GM12878 (cell line): ENCODE measurements around the gene TRERF1. TPM values are rescaled to one million over a fixed set of nuclear protein-coding genes. Genes with fewer than 3 reads are reported as not detected.
A peak's percentile ranks its signal among the peaks of the same experiment; 100 is the strongest.

Experiments
- ATAC-seq: fragments of 200-7000 bp; cut with Tn5 transposase; 3 replicates; pipeline ENCODE4 v1.9.1; 2020; ENCODE audit warnings: mild to moderate bottlenecking, moderate library complexity
- BruUV-seq: library from RNA; stranded (reverse); fragments of 400-500 nt; replicated peaks from 2 replicates; lab custom pipeline; 2021; lab: Mats Ljungman, UMichigan
- CTCF ChIA-PET: fragments of 300-600 bp; sonication (Branson Sonifier 250); formaldehyde crosslinking; extraction: SDS; loops from one replicate; lab custom pipeline; 2021; ENCODE audit warnings: inconsistent platforms; lab: Yijun Ruan, JAX
- POLR2A ChIA-PET: fragments of 350-600 bp; formaldehyde crosslinking; extraction: SDS; loops from one replicate; lab custom pipeline; 2021; ENCODE audit warnings: inconsistent platforms; lab: Charles Lee
- RAD21 ChIA-PET: fragments of 300-600 bp; sonication (Branson Sonifier 250); formaldehyde crosslinking; loops from one replicate; lab custom pipeline; 2023; ENCODE audit warnings: antibody characterized with exemption; ENCODE audit not compliant: unreplicated experiment; lab: Charles Lee
- SMC1A ChIA-PET: fragments of 300-600 bp; sonication (Branson Sonifier 250); formaldehyde crosslinking; loops from one replicate; lab custom pipeline; 2023; ENCODE audit not compliant: unreplicated experiment, uncharacterized antibody; lab: Charles Lee
- DNase-seq: peaks from one replicate; pipeline ENCODE4 v3.0.0-alpha.2; 2011; ENCODE audit warnings: low read depth, low spot score
- FAIRE-seq: peaks from 3 replicates; lab custom pipeline; 2011; peaks lifted over from hg19 to GRCh38; lab: Jason Lieb, UNC
- H2AFZ ChIP-seq: 2 replicates; pipeline ENCODE4 v1.6.0; 2011; ENCODE audit warnings: low read depth, low read length, control low read depth; ENCODE audit not compliant: control insufficient read depth
- H3K27ac ChIP-seq: 2 replicates; pipeline ENCODE4 v1.5.1; 2011; ENCODE audit warnings: control low read depth; ENCODE audit not compliant: control insufficient read depth, insufficient read depth
- H3K27me3 ChIP-seq, 2 experiments: replicated peaks in 1 of 2; 2 replicates each; pipeline versions ENCODE4 v1.6.0 to v1.6.1; 2011; ENCODE audit warnings: low read length in 1 of 2; ENCODE audit not compliant: control insufficient read depth in 2 of 2, insufficient read depth in 2 of 2
- H3K36me3 ChIP-seq, 2 experiments: 2 replicates each; pipeline ENCODE4 v1.5.1; 2011; ENCODE audit warnings: low read length in 1 of 2; ENCODE audit not compliant: control insufficient read depth in 2 of 2, insufficient read depth in 2 of 2
- H3K4me1 ChIP-seq: 2 replicates; pipeline ENCODE4 v1.6.1; 2011; ENCODE audit warnings: mild to moderate bottlenecking, low read length, moderate library complexity, mixed read lengths; ENCODE audit not compliant: control insufficient read depth, insufficient read depth
- H3K4me2 ChIP-seq: 2 replicates; pipeline ENCODE4 v1.6.0; 2011; ENCODE audit warnings: control low read depth; ENCODE audit not compliant: control insufficient read depth, insufficient read depth
- H3K4me3 ChIP-seq: fragments of 200-600 bp; sonication (generic); 2 replicates; pipeline ENCODE4 v1.5.1; 2016
- H3K79me2 ChIP-seq: 2 replicates; pipeline ENCODE4 v1.6.0; 2011; ENCODE audit warnings: low read length; ENCODE audit not compliant: control insufficient read depth, insufficient read depth
- H3K9ac ChIP-seq: 2 replicates; pipeline ENCODE4 v1.8.0; 2011; ENCODE audit warnings: low read length, control low read depth, mixed read lengths; ENCODE audit not compliant: control insufficient read depth, insufficient read depth
- H3K9me3 ChIP-seq: replicated peaks from 3 replicates; pipeline ENCODE4 v1.5.1; 2011; ENCODE audit warnings: mild to moderate bottlenecking, low read length; ENCODE audit not compliant: control insufficient read depth, insufficient read depth
- H4K20me1 ChIP-seq: 2 replicates; pipeline ENCODE4 v1.6.0; 2011; ENCODE audit not compliant: control insufficient read depth, insufficient read depth
- ATF3 ChIP-seq: IDR thresholded peaks from 2 replicates; pipeline ENCODE4 v1.6.1; 2011; ENCODE audit warnings: low read depth, mild to moderate bottlenecking, low read length, moderate library complexity, borderline replicate concordance; ENCODE audit errors: extremely low read depth
- CHD4 ChIP-seq: fragments of 200-600 bp; sonication (generic); IDR thresholded peaks from 2 replicates; pipeline ENCODE4 v1.6.1; 2016; ENCODE audit warnings: mild to moderate bottlenecking
- CTCF ChIP-seq, 3 experiments: IDR thresholded peaks in 2 of 3; conservative IDR thresholded peaks in 1 of 3; 2 replicates each; pipeline ENCODE4 v1.5.1; 2011; ENCODE audit warnings: low read depth in 3 of 3, low read length in 3 of 3, mild to moderate bottlenecking in 3 of 3, control low read depth in 2 of 3, moderate library complexity in 2 of 3, inconsistent platforms in 1 of 3, mixed read lengths in 1 of 3; ENCODE audit not compliant: control insufficient read depth in 2 of 3, insufficient read depth in 1 of 3; ENCODE audit errors: extremely low read depth in 1 of 3
- FOXM1 ChIP-seq: IDR thresholded peaks from 2 replicates; pipeline ENCODE4 v1.6.1; 2012; ENCODE audit warnings: low read depth, mild to moderate bottlenecking, inconsistent platforms, low read length, moderate library complexity
- HDGF ChIP-seq: fragments of 450-650 bp; IDR thresholded peaks from 2 replicates; pipeline ENCODE4 v1.6.1; 2016; ENCODE audit warnings: antibody characterized with exemption
- IKZF2 ChIP-seq, 2 experiments: fragments of 450-650 bp; IDR thresholded peaks; 2 replicates each; pipeline ENCODE4 v1.6.1; 2017; ENCODE audit warnings: mild to moderate bottlenecking in 2 of 2, moderate library complexity in 2 of 2
- JUND ChIP-seq: IDR thresholded peaks from 2 replicates; pipeline ENCODE4 v1.6.1; 2012; ENCODE audit warnings: low read depth, mild to moderate bottlenecking, low read length, improper control_type of control experiment, moderate library complexity
- KLF5 ChIP-seq: fragments of 450-650 bp; IDR thresholded peaks from 2 replicates; pipeline ENCODE4 v1.6.1; 2014; ENCODE audit warnings: mild to moderate bottlenecking; ENCODE audit not compliant: partially characterized antibody
- MEF2A ChIP-seq: IDR thresholded peaks from 2 replicates; pipeline ENCODE4 v1.6.1; 2011; ENCODE audit warnings: low read depth, mild to moderate bottlenecking, low read length, moderate library complexity; ENCODE audit not compliant: insufficient read depth
- NFIC ChIP-seq: IDR thresholded peaks from 2 replicates; pipeline ENCODE4 v1.6.1; 2012; ENCODE audit warnings: low read depth, mild to moderate bottlenecking, inconsistent platforms, low read length, moderate library complexity
- NR2F1 ChIP-seq: fragments of 450-650 bp; conservative IDR thresholded peaks from 2 replicates; pipeline ENCODE4 v1.6.1; 2017; ENCODE audit warnings: mild to moderate bottlenecking
- REST ChIP-seq: IDR thresholded peaks from 2 replicates; pipeline ENCODE4 v1.6.1; 2012; ENCODE audit warnings: mild to moderate bottlenecking, low read depth, low read length
- RFX5 ChIP-seq: IDR thresholded peaks from 2 replicates; pipeline ENCODE4 v1.6.1; 2011; ENCODE audit warnings: low read depth, low read length, improper control_type of control experiment
- SIN3A ChIP-seq: IDR thresholded peaks from 2 replicates; pipeline ENCODE4 v1.6.1; 2012; ENCODE audit warnings: low read depth, low read length, improper control_type of control experiment
- SMARCA5 ChIP-seq: fragments of 450-650 bp; IDR thresholded peaks from 2 replicates; pipeline ENCODE4 v1.6.1; 2017; ENCODE audit warnings: mild to moderate bottlenecking
- SPI1 ChIP-seq: IDR thresholded peaks from 2 replicates; pipeline ENCODE4 v1.6.1; 2011; ENCODE audit warnings: low read depth, mild to moderate bottlenecking, low read length, moderate library complexity, borderline replicate concordance; ENCODE audit not compliant: insufficient read depth
- SUPT20H ChIP-seq: IDR thresholded peaks from 2 replicates; pipeline ENCODE4 v1.6.1; 2011; ENCODE audit warnings: low read depth, mild to moderate bottlenecking, low read length, moderate library complexity, borderline replicate concordance; ENCODE audit not compliant: control insufficient read depth
- TARDBP ChIP-seq: IDR thresholded peaks from 2 replicates; pipeline ENCODE4 v1.6.1; 2016; ENCODE audit warnings: borderline replicate concordance
- YBX1 ChIP-seq: fragments of 450-650 bp; IDR thresholded peaks from 2 replicates; pipeline ENCODE4 v1.6.1; 2016; ENCODE audit warnings: antibody characterized with exemption
- ZNF384 ChIP-seq: IDR thresholded peaks from 2 replicates; pipeline ENCODE4 v1.6.1; 2012; ENCODE audit warnings: low read depth, mild to moderate bottlenecking, low read length, improper control_type of control experiment, borderline replicate concordance
- ZSCAN29 ChIP-seq: fragments of 450-650 bp; IDR thresholded peaks from 2 replicates; pipeline ENCODE4 v1.6.1; 2017; ENCODE audit warnings: mild to moderate bottlenecking, moderate library complexity
- WGBS: methylation state at CpG from one replicate; pipeline ENCODE4 v1.1.6; 2016; ENCODE audit warnings: low lambda C conversion rate; ENCODE audit not compliant: insufficient replicate concordance, insufficient coverage; ENCODE audit errors: missing lambda C conversion rate; 5-methylcytosine and 5-hydroxymethylcytosine counted together
- in situ Hi-C: fragments of 300-500 bp; cut with MboI; formaldehyde crosslinking; loops from 9 replicates; pipeline ENCODE4 v1.14.3; 2018; ENCODE audit warnings: mixed read lengths
- intact Hi-C: fragments of 100-400 bp; cut with micrococcal nuclease; formaldehyde crosslinking; loops from one replicate; pipeline ENCODE4 v1.14.2; 2022; ENCODE audit not compliant: unreplicated experiment
- polyA plus RNA-seq, 11 experiments: library from polyadenylated mRNA; depleted of rRNA in 4 of 11; unstranded in 6 of 11; stranded (reverse) in 5 of 11; fragments of >200 nt; fragmentation: Nextera tagmentation in 4 of 11; fragmentation: Illumina TruSeq in 1 of 11; extraction: Ambion mirVana in 4 of 11; extraction: Trizol in 1 of 11; gene quantifications; 1 replicate in 1 of 11; 2 replicates in 10 of 11; pipeline versions ENCODE4 v1.2.1 to v1.2.3, GENCODE V29; 2011 to 2016; ENCODE audit warnings: inconsistent platforms in 2 of 11, missing spikeins in 2 of 11, low read depth in 1 of 11
- total RNA-seq, 4 experiments: library from RNA; depleted of rRNA in 3 of 4; stranded (reverse); fragments of >200 nt in 3 of 4; fragmentation: Illumina TruSeq in 1 of 4; extraction: Trizol in 1 of 4; gene quantifications; 2 replicates each; pipeline versions ENCODE4 v1.2.1 to v1.2.3, GENCODE V29; 2013 to 2021

TRERF1 gene
- total and polyA plus RNA-seq, 10 of the 15 experiments (the other 5 are each of a cell fraction or from before 2014, with no cell fraction given): 2.2 to 19.4 (median 7.2) TPM

- peak overlapping the region; percentile 71 for H3K4me2 ChIP-seq
- no peak for TF ChIP-seq ZNF384
- 0 out of 2 replicates have a peak, but pooled peaks have one; percentile 24 for TF ChIP-seq MEF2A
- peak; percentile 85 for TF ChIP-seq KLF5
- TF ChIP-seq TARDBP: no peak
- peak; percentile 76 to 83 for TF ChIP-seq IKZF2 (IDR thresholded peaks at IDR 0.05)
- TF ChIP-seq ATF3: no peak
- TF ChIP-seq SIN3A: no peak
- 0 out of 2 replicates have a peak, but pooled peaks have one; percentile 60 for TF ChIP-seq FOXM1
- TF ChIP-seq JUND: peak; percentile 88
- TF ChIP-seq REST: no peak
- peak; percentile 95 for TF ChIP-seq SPI1
- no peak for TF ChIP-seq SMARCA5
- peak; percentile 75 for TF ChIP-seq NFIC
- TF ChIP-seq RFX5: no peak
- TF ChIP-seq HDGF: no peak
- no peak for TF ChIP-seq YBX1
- TF ChIP-seq NR2F1: no peak
- no peak for TF ChIP-seq CTCF (IDR thresholded peaks at IDR 0.05 in 2 of 3, conservative IDR thresholded peaks at IDR 0.05 in 1 of 3; ENCODE audit: control insufficient read depth in 2 of 3, extremely low read depth in 1 of 3, insufficient read depth in 1 of 3, low read depth in 3 of 3, low read length in 3 of 3)
- TF ChIP-seq ZSCAN29: no peak
- TF ChIP-seq SUPT20H: no peak
- no peak for TF ChIP-seq CHD4
These were observed 182.2 kb downstream of the TRERF1 start for GRCh38 chr6:42269553-42269952.

More at GRCh38 chr6:42269553-42269952, 182.2 kb downstream of the TRERF1 start:
- Histone ChIP-seq H4K20me1 (no peaks in the 10 kb centered on the region), H3K36me3 (no peaks in the 10 kb centered on the region), H3K79me2 (no peaks in the 10 kb centered on the region), H3K4me1 (peaks cover 20% of the 10 kb centered on the region), H3K27me3 (no peaks in the 10 kb centered on the region), H3K9me3 (no peaks in the 10 kb centered on the region), H3K9ac (no peak overlapping the region), H3K4me3 (no peak overlapping the region), H3K27ac (peak overlapping the region; percentile 62), H2AFZ (peak overlapping the region; percentile 1)
- intact Hi-C loops (no loop called here), in situ Hi-C loops (no loop called here)
- DNase-seq: peak; percentile 83
- under 1% methylated on average over 6 of the region's 6 CpGs for WGBS
- BruUV-seq: no TSS peak
- peak; percentile 98 for FAIRE-seq
- ChIA-PET CTCF (interaction anchor here (1.3 to 2.8 kb wide), 3 partner anchors 9 to 278 kb away, joined by 3 to 9 read pairs (median 8); no protein-coding TSS in a partner anchor), RAD21 (interaction anchor here (0.6 to 2.6 kb wide), 5 partner anchors 33 to 278 kb away, joined by 3 to 7 read pairs (median 3); no protein-coding TSS in a partner anchor), POLR2A (no interaction called here), SMC1A (interaction anchor here (0.9 to 1.3 kb wide), 3 partner anchors 33 to 263 kb away, joined by 3 to 4 read pairs (median 3); no protein-coding TSS in a partner anchor)
- peak; percentile 98 for ATAC-seq
